Measurements from ENCODE around the gene MRPS23. TPM values are rescaled to one million over a fixed set of nuclear protein-coding genes. Genes with fewer than 3 reads are reported as not detected.

Gene MRPS23
- total and polyA plus RNA-seq, 9 of the 15 experiments (the other 6 are each of a cell fraction or from before 2014, with no cell fraction given), result 59.1 to 298 (median 98.8) TPM

DNA sequence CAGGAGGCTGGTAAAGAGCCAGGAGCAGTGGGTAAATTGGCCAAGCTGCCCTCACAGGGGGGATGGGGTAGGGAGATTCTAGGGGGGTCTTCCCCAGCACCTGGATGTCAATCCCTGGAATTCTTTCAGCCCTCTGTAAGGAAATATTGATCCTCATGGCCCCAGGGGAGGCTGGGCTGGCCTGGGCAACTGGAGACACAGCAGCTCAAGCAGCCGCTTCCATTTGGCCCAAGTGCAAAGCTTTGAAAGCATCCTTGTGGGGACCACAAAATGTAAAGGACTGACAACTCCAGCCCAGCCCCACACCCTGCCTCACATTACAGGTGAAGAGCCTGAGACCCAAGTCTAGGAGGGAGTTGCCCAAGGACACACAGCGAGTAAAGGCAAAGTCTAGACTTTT lies 39.4 kb upstream of the MRPS23 start:
- Histone ChIP-seq H3K27me3 (ENCODE audit: control insufficient read depth in 2 of 2, insufficient read depth in 2 of 2, low read length in 2 of 2) (peaks cover 28 to 64% of the 10 kb centered on the region in 2 experiments), H2AFZ (ENCODE audit: low read depth, low read length) (no peak overlapping the region), H3K27ac (ENCODE audit: extremely low read depth, low read depth, low read length) (no peak overlapping the region), H3K9me3 (replicated peaks; ENCODE audit: control insufficient read depth, insufficient read depth, low read depth, low read length) (no peaks in the 10 kb centered on the region), H3K4me2 (ENCODE audit: insufficient read depth, low read length) (no peak overlapping the region), H3K9ac (ENCODE audit: insufficient read depth in 1 of 2, low read depth in 2 of 2, low read length in 2 of 2) (no peak overlapping the region), H3K9me1 (ENCODE audit: control insufficient read depth, insufficient read depth, low read length) (peaks cover 4% of the 10 kb centered on the region), H3K79me2 (ENCODE audit: control insufficient read depth, insufficient read depth, low read length) (no peaks in the 10 kb centered on the region), H3K36me3 (ENCODE audit: control insufficient read depth, insufficient read depth, low read length) (no peaks in the 10 kb centered on the region), H4K20me1 (replicated peaks; ENCODE audit: control insufficient read depth, insufficient read depth, low read length) (no peaks in the 10 kb centered on the region; the same call in none of the 2 replicates), H3K4me3 (no peak overlapping the region), H3K4me1 (replicated peaks in 1 of 2; ENCODE audit: control insufficient read depth in 2 of 2, insufficient read depth in 2 of 2, low read length in 2 of 2) (peaks cover 0 to 16% of the 10 kb centered on the region in 2 experiments; a peak in 2 of 5 replicates)
- TF ChIP-seq NFE2 (IDR thresholded peaks at IDR 0.05; ENCODE audit: low read depth) (no peak), BRCA1 (IDR thresholded peaks at IDR 0.05) (no peak), BRCA1 (CRISPR knock-in tag; IDR thresholded peaks at IDR 0.05) (no peak), U2AF1 (optimal IDR thresholded peaks at IDR 0.05; ENCODE audit: low read depth, low read length) (no peak), STAT5B (CRISPR knock-in tag; IDR thresholded peaks at IDR 0.05) (no peak), POLR3A (IDR thresholded peaks at IDR 0.05; ENCODE audit: borderline replicate concordance, extremely low read depth, insufficient read depth, insufficient read length) (no peak), KHSRP (IDR thresholded peaks at IDR 0.05) (no peak), ZNF79 (CRISPR knock-in tag; IDR thresholded peaks at IDR 0.05; ENCODE audit: low read depth) (no peak), ZNF707 (CRISPR knock-in tag; conservative IDR thresholded peaks at IDR 0.05) (no peak), MAZ (CRISPR knock-in tag; conservative IDR thresholded peaks at IDR 0.05 in 1 of 2, IDR thresholded peaks at IDR 0.05 in 1 of 2) (no peak), NONO (IDR thresholded peaks at IDR 0.05; ENCODE audit: low read depth in 2 of 2, low read length in 1 of 2) (no peak), SRSF7 (optimal IDR thresholded peaks at IDR 0.05; ENCODE audit: low read depth, low read length) (no peak)
- TF ChIP-seq, protein P1, sequence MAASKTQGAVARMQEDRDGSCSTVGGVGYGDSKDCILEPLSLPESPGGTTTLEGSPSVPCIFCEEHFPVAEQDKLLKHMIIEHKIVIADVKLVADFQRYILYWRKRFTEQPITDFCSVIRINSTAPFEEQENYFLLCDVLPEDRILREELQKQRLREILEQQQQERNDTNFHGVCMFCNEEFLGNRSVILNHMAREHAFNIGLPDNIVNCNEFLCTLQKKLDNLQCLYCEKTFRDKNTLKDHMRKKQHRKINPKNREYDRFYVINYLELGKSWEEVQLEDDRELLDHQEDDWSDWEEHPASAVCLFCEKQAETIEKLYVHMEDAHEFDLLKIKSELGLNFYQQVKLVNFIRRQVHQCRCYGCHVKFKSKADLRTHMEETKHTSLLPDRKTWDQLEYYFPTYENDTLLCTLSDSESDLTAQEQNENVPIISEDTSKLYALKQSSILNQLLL (CRISPR knock-in tag; IDR thresholded peaks at IDR 0.05; ENCODE audit: borderline replicate concordance), result no peak
- TF ChIP-seq, protein P2, sequence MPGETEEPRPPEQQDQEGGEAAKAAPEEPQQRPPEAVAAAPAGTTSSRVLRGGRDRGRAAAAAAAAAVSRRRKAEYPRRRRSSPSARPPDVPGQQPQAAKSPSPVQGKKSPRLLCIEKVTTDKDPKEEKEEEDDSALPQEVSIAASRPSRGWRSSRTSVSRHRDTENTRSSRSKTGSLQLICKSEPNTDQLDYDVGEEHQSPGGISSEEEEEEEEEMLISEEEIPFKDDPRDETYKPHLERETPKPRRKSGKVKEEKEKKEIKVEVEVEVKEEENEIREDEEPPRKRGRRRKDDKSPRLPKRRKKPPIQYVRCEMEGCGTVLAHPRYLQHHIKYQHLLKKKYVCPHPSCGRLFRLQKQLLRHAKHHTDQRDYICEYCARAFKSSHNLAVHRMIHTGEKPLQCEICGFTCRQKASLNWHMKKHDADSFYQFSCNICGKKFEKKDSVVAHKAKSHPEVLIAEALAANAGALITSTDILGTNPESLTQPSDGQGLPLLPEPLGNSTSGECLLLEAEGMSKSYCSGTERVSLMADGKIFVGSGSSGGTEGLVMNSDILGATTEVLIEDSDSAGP (CRISPR knock-in tag; IDR thresholded peaks at IDR 0.05), result no peak
- no TSS peak for BruUV-seq (replicated peaks)
- in situ Hi-C loops (cut with MboI), result no loop called here
- intact Hi-C loops (cut with micrococcal nuclease), result no loop called here
- CTCF ChIA-PET (ENCODE audit: low intra/inter-chr PET ratio), result no interaction called here
- 22% methylated on average over 1 of the region's 2 CpGs for whole genome bisulfite sequencing (ENCODE audit: insufficient coverage, low coverage, missing lambda C conversion rate)
- DNase-seq (ENCODE audit: extremely low read depth in 1 of 4, low spot score in 3 of 4) (no peak), ATAC-seq (no peak), FAIRE-seq (no peak)
- POLR2A ChIA-PET, result interaction anchor here (0.7 to 1.0 kb wide), 2 partner anchors 94 to 663 kb away, joined by 3 read pairs; no protein-coding TSS in a partner anchor

Measured in K562 (cell line).